A673 (cell line): Measurements from ENCODE around the gene RAB36. TPM values are rescaled to one million over a fixed set of nuclear protein-coding genes. Genes with fewer than 3 reads are reported as not detected.

ENCODE experiments used
- BruUV-seq: library from RNA; stranded (reverse); fragments of 400-500 nt; replicated peaks from 2 replicates; lab custom pipeline; 2021; lab: Mats Ljungman, UMichigan
- CTCF ChIA-PET: fragments of 300-600 bp; sonication (Branson Sonifier 250); formaldehyde crosslinking; loops from one replicate; lab custom pipeline; 2022; ENCODE audit warnings: antibody characterized with exemption; lab: Charles Lee
- POLR2A ChIA-PET: fragments of 300-600 bp; sonication (Branson Sonifier 250); formaldehyde crosslinking; loops from one replicate; lab custom pipeline; 2022; ENCODE audit warnings: antibody characterized with exemption; ENCODE audit not compliant: low non-redundant PET; lab: Charles Lee
- DNase-seq: peaks from one replicate; pipeline ENCODE4 v3.0.0-alpha.2; 2015; ENCODE audit warnings: low spot score
- H3K27ac ChIP-seq: fragments of 200-600 bp; sonication (generic); 2 replicates; pipeline ENCODE4 v1.5.1; 2016; ENCODE audit warnings: mixed run types, low read depth, mild to moderate bottlenecking, mixed read lengths, antibody characterized with exemption, low read length; ENCODE audit not compliant: poor library complexity, severe bottlenecking
- H3K27me3 ChIP-seq: fragments of 200-600 bp; sonication (generic); replicated peaks from 2 replicates; pipeline ENCODE4 v1.6.1; 2017; ENCODE audit warnings: mixed run types, low read depth, mild to moderate bottlenecking, mixed read lengths, antibody characterized with exemption, low read length; ENCODE audit not compliant: insufficient read depth, poor library complexity
- H3K36me3 ChIP-seq: fragments of 200-600 bp; sonication (generic); 2 replicates; pipeline ENCODE4 v1.6.1; 2016; ENCODE audit warnings: mixed run types, mild to moderate bottlenecking, mixed read lengths, antibody characterized with exemption, low read length; ENCODE audit not compliant: insufficient read depth, poor library complexity, severe bottlenecking
- H3K4me1 ChIP-seq: fragments of 200-600 bp; sonication (generic); 2 replicates; pipeline ENCODE4 v1.6.1; 2017; ENCODE audit warnings: mixed run types, mild to moderate bottlenecking, mixed read lengths, antibody characterized with exemption, low read length; ENCODE audit not compliant: insufficient read depth, poor library complexity, severe bottlenecking
- H3K4me3 ChIP-seq: fragments of 200-600 bp; sonication (generic); 2 replicates; pipeline ENCODE4 v1.5.1; 2016; ENCODE audit warnings: low read depth, mixed run types, mild to moderate bottlenecking, mixed read lengths, low read length; ENCODE audit not compliant: poor library complexity, severe bottlenecking
- H3K9me3 ChIP-seq: fragments of 200-600 bp; sonication (generic); 2 replicates; pipeline ENCODE4 v1.6.1; 2016; ENCODE audit warnings: mixed run types, low read depth, mild to moderate bottlenecking, mixed read lengths, antibody characterized with exemption, low read length; ENCODE audit not compliant: poor library complexity, severe bottlenecking
- CTCF ChIP-seq: fragments of 300-800, 200-600 bp; sonication (generic); conservative IDR thresholded peaks from 2 replicates; pipeline ENCODE4 v1.5.1; 2017; ENCODE audit warnings: low read depth, mild to moderate bottlenecking, antibody characterized with exemption, low read length, moderate library complexity, mixed read lengths
- EZH2 ChIP-seq: fragments of 200-600 bp; sonication (generic); IDR thresholded peaks from 2 replicates; pipeline ENCODE4 v1.6.1; 2017; ENCODE audit warnings: borderline replicate concordance, low read depth, mild to moderate bottlenecking, mixed read lengths, antibody characterized with exemption, low read length; ENCODE audit not compliant: poor library complexity, severe bottlenecking
- intact Hi-C: fragments of 100-400 bp; cut with micrococcal nuclease; formaldehyde crosslinking; loops from one replicate; pipeline ENCODE4 v1.10.0; 2022; ENCODE audit not compliant: unreplicated experiment
- total RNA-seq: library from RNA; stranded (reverse); gene quantifications from 2 replicates; pipeline ENCODE4 v1.2.3, GENCODE V29; 2021

Gene RAB36
- total RNA-seq, 1 experiment from 2014 or later: 4.1 TPM

- ChIA-PET POLR2A (no interaction called here), CTCF (no interaction called here)
These were observed 42.8 kb downstream of the RAB36 start for GRCh38 chr22:23187871-23188700.

GRCh38 chr22:23190526-23190925 lies 45.2 kb downstream of the RAB36 start:
- ChIA-PET CTCF (no interaction called here), POLR2A (no interaction called here)
- Histone ChIP-seq H3K27me3 (no peaks in the 10 kb centered on the region), H3K27ac (no peak overlapping the region), H3K4me1 (no peaks in the 10 kb centered on the region), H3K9me3 (no peaks in the 10 kb centered on the region), H3K36me3 (no peaks in the 10 kb centered on the region), H3K4me3 (no peak overlapping the region)
- TF ChIP-seq CTCF (no peak), EZH2 (no peak)
- DNase-seq: no peak
- intact Hi-C loops: no loop called here
- no TSS peak for BruUV-seq

More at GRCh38 chr22:23187871-23188700, 42.8 kb downstream of the RAB36 start:
- H3K9me3 ChIP-seq: no peaks in the 10 kb centered on the region
- peak overlapping the region; percentile 50 for H3K27ac ChIP-seq
- H3K36me3 ChIP-seq: no peaks in the 10 kb centered on the region
- no peaks in the 10 kb centered on the region for H3K27me3 ChIP-seq
- H3K4me3 ChIP-seq: no peak overlapping the region
- peaks cover 12% of the 10 kb centered on the region for H3K4me1 ChIP-seq
- intact Hi-C loops: no loop called here
- TF ChIP-seq CTCF (no peak), EZH2 (no peak)
- BruUV-seq: no TSS peak
- DNase-seq: no peak

- CTCF ChIA-PET: no interaction called here
- intact Hi-C loops: no loop called here
- Histone ChIP-seq H3K4me3 (no peak overlapping the region), H3K27me3 (no peaks in the 10 kb centered on the region), H3K27ac (peak overlapping the region; percentile 54), H3K4me1 (no peaks in the 10 kb centered on the region), H3K36me3 (no peaks in the 10 kb centered on the region), H3K9me3 (no peaks in the 10 kb centered on the region)
- no peak for DNase-seq
- POLR2A ChIA-PET: no interaction called here
- no TSS peak for BruUV-seq
- TF ChIP-seq EZH2 (no peak), CTCF (no peak)
These were observed 46.9 kb downstream of the RAB36 start for GRCh38 chr22:23192133-23192532.
